DOHH2 (cell line): Measurements from ENCODE around the gene RBM28.

ENCODE experiments used
- H3F3A ChIP-seq: fragments of 200-600 bp; sonication (generic), shearing (Covaris generic); 2 replicates; pipeline ENCODE4 v1.6.0; 2016; ENCODE audit warnings: antibody characterized with exemption, mild to moderate bottlenecking; ENCODE audit not compliant: control insufficient read depth, insufficient read depth
- H3K27ac ChIP-seq: fragments of 200-600 bp; sonication (generic); 2 replicates; pipeline ENCODE4 v1.5.1; 2014; ENCODE audit warnings: low read depth, mild to moderate bottlenecking, low read length, moderate library complexity
- H3K27me3 ChIP-seq: fragments of 200-600 bp; sonication (generic); 2 replicates; pipeline ENCODE4 v1.6.1; 2014; ENCODE audit warnings: mild to moderate bottlenecking, low read length, mixed read lengths; ENCODE audit not compliant: control insufficient read depth
- H3K36me3 ChIP-seq: fragments of 200-600 bp; sonication (generic); 2 replicates; pipeline ENCODE4 v1.6.1; 2014; ENCODE audit warnings: mild to moderate bottlenecking, low read length, moderate library complexity, mixed read lengths; ENCODE audit not compliant: control insufficient read depth
- H3K4me1 ChIP-seq: fragments of 200-600 bp; sonication (generic); 2 replicates; pipeline ENCODE4 v1.6.1; 2014; ENCODE audit warnings: mild to moderate bottlenecking, low read length, mixed read lengths; ENCODE audit not compliant: control insufficient read depth
- H3K4me2 ChIP-seq: fragments of 200-600 bp; sonication (generic); 2 replicates; pipeline ENCODE4 v1.6.0; 2014; ENCODE audit warnings: mild to moderate bottlenecking, low read length, moderate library complexity
- H3K4me3 ChIP-seq: fragments of 200-600 bp; sonication (generic); 2 replicates; pipeline ENCODE4 v1.5.1; 2014; ENCODE audit warnings: mild to moderate bottlenecking, low read length, mixed read lengths
- H3K79me2 ChIP-seq: fragments of 200-600 bp; sonication (generic); 2 replicates; pipeline ENCODE4 v1.6.1; 2014; ENCODE audit warnings: mild to moderate bottlenecking, low read length, mixed read lengths; ENCODE audit not compliant: control insufficient read depth
- H3K9me2 ChIP-seq: fragments of 200-600 bp; sonication (generic); replicated peaks from 2 replicates; pipeline ENCODE4 v1.6.1; 2014; ENCODE audit warnings: mild to moderate bottlenecking, low read length, mixed read lengths; ENCODE audit not compliant: control insufficient read depth
- H3K9me3 ChIP-seq: fragments of 200-600 bp; sonication (generic); 2 replicates; pipeline ENCODE4 v1.6.1; 2014; ENCODE audit warnings: antibody characterized with exemption, low read length, mixed read lengths; ENCODE audit not compliant: control insufficient read depth, insufficient read depth
- H4K20me1 ChIP-seq: fragments of 200-600 bp; sonication (generic); 2 replicates; pipeline ENCODE4 v1.6.0; 2014; ENCODE audit warnings: low read depth, mild to moderate bottlenecking, antibody characterized with exemption, low read length, moderate library complexity; ENCODE audit not compliant: control insufficient read depth, insufficient read depth
- CTCF ChIP-seq: fragments of 200-600 bp; sonication (generic); IDR thresholded peaks from one replicate; pipeline ENCODE4 v1.5.1; 2014; ENCODE audit warnings: antibody characterized with exemption, mild to moderate bottlenecking, low read depth, low read length; ENCODE audit not compliant: poor library complexity, severe bottlenecking
- EZH2phosphoT487 ChIP-seq: fragments of 200-600 bp; sonication (generic); IDR thresholded peaks from 2 replicates; pipeline ENCODE4 v1.6.1; 2017; ENCODE audit warnings: borderline replicate concordance, mild to moderate bottlenecking, antibody characterized with exemption, low read length, moderate library complexity, mixed read lengths

RBM28 gene

GRCh38 chr7:128307061-128307460 lies 36.6 kb downstream of the RBM28 start:
- Histone ChIP-seq H3K9me3 (no peaks in the 10 kb centered on the region), H3K9me2 (no peaks in the 10 kb centered on the region), H3F3A (no peaks in the 10 kb centered on the region), H3K79me2 (no peaks in the 10 kb centered on the region), H3K4me1 (no peaks in the 10 kb centered on the region), H3K27ac (no peak overlapping the region), H3K36me3 (peaks cover 88% of the 10 kb centered on the region), H3K4me3 (no peak overlapping the region), H3K4me2 (no peak overlapping the region), H4K20me1 (no peaks in the 10 kb centered on the region), H3K27me3 (no peaks in the 10 kb centered on the region)
- TF ChIP-seq EZH2phosphoT487: no peak
- TF ChIP-seq CTCF: no peak

GRCh38 chr7:128304212-128304611 lies 39.5 kb downstream of the RBM28 start:
- H3K36me3 ChIP-seq: peaks cover 59% of the 10 kb centered on the region
- TF ChIP-seq EZH2phosphoT487: no peak
- no peak for TF ChIP-seq CTCF
- H3K27ac ChIP-seq: no peak overlapping the region

GRCh38 chr7:128303643-128304042 lies 40.1 kb downstream of the RBM28 start:
- Histone ChIP-seq H3K9me2 (no peaks in the 10 kb centered on the region), H3K36me3 (peaks cover 55% of the 10 kb centered on the region), H3F3A (no peaks in the 10 kb centered on the region), H3K4me3 (no peak overlapping the region), H3K27ac (no peak overlapping the region), H3K4me2 (no peak overlapping the region), H4K20me1 (0 out of 2 replicates have a peak, but pooled peaks cover 5% of the 10 kb centered on the region), H3K27me3 (no peaks in the 10 kb centered on the region), H3K9me3 (no peaks in the 10 kb centered on the region), H3K4me1 (no peaks in the 10 kb centered on the region), H3K79me2 (no peaks in the 10 kb centered on the region)
- no peak for TF ChIP-seq CTCF
- TF ChIP-seq EZH2phosphoT487: no peak

More at GRCh38 chr7:128304212-128304611, 39.5 kb downstream of the RBM28 start:
- Histone ChIP-seq H3K4me3 (no peak overlapping the region), H3K4me2 (no peak overlapping the region), H3F3A (no peaks in the 10 kb centered on the region), H3K4me1 (no peaks in the 10 kb centered on the region), H3K9me3 (no peaks in the 10 kb centered on the region), H3K9me2 (no peaks in the 10 kb centered on the region), H3K79me2 (no peaks in the 10 kb centered on the region), H3K27me3 (no peaks in the 10 kb centered on the region), H4K20me1 (0 out of 2 replicates have a peak, but pooled peaks cover 5% of the 10 kb centered on the region)
